ENCODE data around the gene SFTPA1.
"Not testable (repeated sequence)": the region's sequence is repeated elsewhere in the genome, so short reads cannot be mapped to it uniquely, and the experiment has no call there.

SFTPA1 gene

DNA sequence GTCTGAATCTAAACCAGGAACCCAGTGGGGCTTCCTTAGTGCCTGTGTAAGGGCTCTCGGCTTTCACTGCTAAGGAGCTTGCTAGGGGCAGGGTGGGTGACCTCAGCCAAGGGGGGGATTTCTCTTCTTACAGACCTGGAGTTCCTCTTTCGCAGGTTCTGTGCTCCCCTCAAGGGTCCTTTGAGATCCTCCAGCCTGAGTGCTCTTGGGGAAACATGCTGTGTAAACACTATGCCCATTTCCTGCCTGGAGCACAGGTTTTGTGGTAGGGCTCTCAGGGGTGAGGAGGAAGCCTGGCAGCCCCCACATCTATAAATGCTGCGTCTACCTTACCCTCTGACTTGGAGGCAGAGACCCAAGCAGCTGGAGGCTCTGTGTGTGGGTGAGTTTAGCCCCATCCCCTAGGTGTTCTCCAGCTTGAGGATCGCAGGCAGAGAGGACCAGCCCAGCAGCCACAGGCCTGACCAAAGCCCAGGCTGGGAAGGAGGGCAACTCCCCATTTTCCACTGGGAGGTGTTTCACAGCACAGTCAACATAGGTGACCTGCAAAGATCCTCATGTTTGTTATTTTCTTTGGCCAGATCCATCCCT is at the start of gene SFTPA1:
Gene SFTPA1 (plus strand): TSS at position 339 of the 591 bp plus-strand sequence. CDS start 887 bp downstream, outside the sequence.
- no peak for DNase-seq

DNA sequence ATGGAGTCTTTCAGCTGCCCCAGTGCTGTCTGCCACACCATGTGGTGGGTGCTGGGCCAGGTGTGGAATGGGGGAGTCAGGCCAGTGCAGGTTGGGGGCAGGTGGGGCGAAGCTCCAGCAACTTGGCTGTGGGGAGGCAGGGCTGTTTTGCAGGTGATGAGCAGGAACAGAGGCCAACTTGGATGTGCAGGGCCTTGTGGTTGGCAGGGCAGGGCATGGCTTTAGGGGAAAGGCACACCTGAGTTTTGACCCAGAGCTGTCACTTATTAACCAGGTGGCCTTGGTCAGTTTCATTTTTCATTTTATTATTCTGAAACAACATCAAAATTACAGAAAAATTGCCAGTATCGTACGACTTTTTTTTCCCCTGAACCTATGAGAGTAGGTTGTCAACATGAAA is 49.5 kb upstream of the SFTPA1 start:
- no peak for DNase-seq

DNA sequence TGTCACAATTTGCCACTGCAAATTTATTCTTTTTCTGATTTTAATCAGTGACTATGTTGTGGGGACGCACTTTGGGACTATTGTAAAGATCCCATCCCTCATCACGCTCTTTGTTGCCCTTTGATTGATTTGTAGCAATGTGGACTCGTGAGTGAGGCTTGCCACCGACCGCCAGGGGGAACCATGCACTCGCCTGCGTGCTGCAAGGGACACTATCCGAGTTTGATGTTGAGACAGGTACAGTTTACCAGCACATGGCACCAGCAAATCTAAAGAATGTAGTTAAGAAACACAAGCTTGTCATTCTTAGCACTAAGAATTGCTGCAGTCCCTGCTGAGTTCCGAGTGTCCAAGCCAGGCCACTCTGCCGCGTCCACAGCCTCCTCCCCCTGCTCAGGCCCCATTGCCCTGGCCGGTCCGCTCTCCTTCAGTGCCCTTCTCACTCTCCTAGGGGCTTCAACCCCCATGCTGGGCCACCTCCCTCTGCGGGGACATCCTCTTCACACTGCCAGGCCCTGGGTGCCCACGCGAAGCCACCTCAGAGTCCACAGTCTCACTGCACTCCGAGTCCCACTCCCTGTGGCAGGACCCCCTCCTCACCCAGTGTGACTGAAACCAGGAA is 48.5 kb upstream of the SFTPA1 start:
- DNase-seq: peak; percentile 63

DNA sequence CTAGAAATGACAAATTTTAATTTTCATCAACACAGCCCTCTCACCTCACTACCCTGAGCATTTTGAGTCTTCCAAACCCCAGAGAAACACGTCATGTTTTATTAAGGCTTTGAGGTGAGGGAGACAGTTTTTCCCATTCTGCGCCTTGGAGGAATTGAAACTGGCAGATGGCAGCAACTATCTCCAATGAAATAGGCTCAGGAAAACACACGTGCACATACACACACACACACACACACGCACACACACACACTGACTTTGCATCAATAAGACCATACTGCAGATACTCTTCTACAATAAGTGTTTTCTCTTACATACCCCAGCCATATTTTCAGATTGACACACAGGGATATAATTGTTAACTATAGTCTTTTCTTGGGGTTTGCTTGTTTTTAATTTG is 47.3 kb upstream of the SFTPA1 start:
- no peak for DNase-seq

DNA sequence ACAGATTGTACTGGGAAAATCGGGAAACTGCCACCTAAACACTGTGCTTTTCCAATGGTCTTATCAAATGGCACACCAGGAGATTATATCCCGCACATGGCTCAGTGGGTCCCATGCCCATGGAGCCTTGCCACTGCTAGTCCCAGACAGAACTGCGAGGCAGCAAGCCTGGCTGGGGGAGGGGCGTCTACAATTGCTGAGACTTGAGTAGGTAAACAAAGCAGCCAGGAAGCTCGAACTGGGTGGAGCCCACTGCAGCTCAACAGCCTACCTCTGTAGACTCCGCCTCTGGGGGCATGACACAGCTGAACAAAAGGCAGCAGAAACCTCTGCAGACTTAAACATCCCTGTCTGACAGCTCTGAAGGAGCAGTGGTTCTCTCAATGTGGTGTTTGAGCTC is 40.1 kb upstream of the SFTPA1 start:
- DNase-seq: not testable (repeated sequence)

DNA sequence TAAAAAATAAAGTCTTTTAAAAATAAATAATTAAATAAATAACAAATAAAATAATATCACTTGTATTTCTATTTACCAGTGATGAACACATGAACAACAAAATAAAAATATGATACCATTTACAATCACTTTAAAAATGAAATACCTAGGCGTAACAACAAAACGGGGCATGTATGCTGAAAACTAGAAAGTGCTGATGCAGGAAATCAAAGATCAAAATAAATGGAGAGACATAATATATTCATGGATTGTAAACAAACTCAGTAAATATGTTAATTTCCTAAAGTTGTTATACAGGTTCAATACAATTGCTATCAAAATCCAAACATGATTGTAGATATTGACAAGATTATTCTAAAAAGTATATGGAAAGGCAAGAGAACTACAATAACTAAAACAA is 31.4 kb upstream of the SFTPA1 start:
- no peak for DNase-seq

DNA sequence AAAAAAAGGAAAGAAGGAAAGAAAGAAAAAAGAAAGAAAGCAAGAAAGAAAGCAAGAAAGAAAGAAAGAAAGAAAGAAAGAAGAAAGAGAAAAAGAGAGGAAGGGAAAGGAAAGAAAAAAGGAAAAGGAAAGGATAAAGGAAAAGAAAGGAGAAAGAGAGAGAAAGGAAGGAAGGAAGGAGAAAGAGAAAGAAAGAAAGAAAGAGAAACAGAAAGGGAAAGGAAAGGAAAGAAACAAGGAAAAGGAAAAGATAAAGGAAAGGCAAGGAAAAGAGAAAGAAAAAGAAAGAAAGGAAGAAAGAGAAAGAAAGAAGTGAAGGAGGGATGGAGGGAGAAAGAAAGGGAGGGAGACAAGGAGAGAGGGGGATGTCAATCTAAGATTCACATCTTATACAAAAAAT is 29.7 kb upstream of the SFTPA1 start:
- no peak for DNase-seq

DNA sequence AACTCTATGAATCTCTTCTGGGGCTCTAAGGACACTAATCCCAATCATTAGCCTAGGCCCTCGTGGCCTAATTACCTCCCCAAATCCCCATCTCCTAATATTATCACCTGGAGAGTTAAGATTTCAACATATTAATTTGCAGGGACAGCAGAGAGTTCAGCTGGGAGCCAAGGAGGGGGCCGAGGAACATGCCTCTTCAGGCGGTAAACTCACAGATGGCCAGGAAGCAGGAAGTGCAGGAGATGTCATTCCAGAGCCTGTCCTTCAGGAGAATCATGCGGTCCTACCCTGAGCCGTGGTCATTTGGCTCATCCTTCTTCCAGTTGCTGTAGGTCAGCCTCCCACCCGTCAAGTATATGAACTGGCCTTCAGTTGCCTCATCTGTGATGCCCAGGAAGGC is 28.6 kb upstream of the SFTPA1 start:
- DNase-seq: no peak

DNA sequence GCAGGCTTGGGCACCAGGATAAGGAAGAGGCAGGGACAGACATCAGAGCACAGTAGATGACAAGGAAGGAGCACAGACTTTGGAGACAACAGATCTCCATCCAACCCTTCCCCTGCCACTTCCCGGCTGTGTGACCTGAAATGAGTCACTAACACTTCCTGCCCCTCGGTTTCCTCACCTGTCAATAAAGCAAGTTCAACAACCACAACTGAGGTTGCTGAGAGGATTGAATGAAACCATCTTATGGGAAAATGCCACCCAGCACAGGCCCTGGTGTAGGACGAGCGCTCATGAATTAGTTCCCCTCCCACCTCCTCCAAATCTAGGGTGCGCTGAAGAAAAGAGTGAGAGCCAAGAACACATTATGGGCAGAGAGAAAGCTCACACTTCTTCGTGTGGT is 27.8 kb upstream of the SFTPA1 start:
- not testable (repeated sequence) for DNase-seq

DNA sequence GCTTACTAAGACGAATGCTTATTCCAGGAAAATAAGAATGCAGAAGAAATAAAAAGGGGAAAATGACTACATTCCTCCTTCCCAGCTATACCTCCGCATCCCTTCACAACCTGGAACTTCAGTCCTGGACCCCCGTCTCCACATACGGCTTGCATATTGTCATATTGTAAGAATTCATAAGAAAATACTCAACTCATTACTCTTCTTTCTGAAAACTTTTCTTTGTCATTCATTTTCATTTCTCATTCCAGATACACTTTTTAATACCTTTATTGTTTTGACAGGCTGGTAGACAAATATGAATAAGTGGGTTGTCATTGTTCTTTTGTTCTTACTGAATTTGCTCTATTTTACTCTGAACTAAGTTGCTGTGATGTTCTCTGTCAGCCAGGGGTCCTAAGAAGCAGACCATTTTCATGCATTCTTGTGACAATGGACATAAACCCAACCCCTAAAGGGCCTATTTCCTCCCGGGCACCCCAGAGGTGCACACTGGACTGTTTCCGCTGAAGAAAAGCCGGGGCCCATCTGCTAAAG is 27.2 kb upstream of the SFTPA1 start:
- no peak for DNase-seq

DNA sequence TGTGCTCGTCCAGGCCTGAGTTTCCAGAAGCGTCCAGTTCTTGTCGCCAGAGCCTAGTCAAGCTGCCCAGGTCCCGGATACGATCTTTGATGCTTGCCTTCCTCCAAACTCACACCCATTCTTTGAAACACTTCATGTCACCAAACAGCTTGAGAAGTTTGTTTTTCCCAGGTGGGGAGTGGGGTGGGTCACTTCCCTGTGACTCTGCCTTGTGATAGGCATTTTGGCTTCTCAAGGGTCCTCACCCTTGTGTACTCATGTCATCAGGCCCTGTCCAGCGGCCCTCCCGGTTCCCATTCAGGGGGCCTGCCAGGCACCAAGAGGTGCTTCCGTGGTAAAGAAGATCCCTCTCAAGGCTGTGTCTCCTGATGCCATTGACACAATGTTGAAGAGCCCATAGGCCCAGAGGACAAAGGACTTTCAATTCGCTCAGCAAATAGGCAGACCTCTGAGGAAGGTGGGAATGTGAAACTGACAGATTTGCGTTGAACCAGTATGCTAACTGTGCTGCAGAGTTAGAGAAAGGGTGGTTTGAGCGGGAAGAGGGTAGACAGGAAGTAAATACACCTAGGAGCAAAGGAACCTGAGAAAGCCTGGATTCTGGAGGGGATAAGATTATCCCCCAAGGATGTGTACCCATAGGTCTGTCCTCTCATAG is 24.7 kb upstream of the SFTPA1 start:
- no peak for DNase-seq

DNA sequence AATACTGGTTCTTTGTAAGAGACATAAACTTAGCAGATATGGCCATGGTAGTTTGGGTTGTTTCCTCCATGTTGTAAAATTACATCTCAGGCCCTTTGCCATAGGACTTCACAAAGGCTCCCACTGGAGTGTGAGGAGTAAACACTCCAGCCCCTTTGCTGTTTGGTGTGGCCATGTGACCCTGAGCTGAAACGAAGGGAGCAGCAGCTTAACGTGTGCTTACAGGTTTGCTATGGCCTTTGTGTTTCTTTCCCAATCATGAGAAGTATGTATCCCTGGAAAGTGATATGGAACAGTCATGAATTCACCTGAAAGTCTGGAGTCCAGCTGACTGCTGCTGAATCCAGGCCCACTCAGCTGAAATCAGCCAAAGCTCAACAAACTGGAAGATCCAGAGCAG is 23.8 kb upstream of the SFTPA1 start:
- DNase-seq: no peak

DNA sequence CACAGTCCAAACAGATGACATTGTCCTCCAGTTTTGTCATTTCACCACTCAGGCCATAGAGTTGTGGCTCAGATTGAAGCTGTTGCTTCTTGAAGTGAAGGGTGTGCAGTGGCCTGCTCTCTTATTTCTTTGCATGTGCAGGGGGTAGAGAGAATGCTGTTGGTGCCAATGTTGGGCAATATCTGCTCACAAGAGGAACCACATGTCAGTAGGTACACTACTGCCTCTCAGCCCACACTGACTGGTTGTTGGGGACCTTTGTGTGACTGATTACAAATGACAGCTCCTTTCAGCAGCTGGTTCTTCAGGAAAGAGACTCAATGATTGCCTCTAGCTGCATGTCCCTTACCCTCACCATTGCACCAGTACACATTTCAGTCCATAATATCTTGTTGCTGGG is 21.9 kb upstream of the SFTPA1 start:
- DNase-seq: no peak

DNA sequence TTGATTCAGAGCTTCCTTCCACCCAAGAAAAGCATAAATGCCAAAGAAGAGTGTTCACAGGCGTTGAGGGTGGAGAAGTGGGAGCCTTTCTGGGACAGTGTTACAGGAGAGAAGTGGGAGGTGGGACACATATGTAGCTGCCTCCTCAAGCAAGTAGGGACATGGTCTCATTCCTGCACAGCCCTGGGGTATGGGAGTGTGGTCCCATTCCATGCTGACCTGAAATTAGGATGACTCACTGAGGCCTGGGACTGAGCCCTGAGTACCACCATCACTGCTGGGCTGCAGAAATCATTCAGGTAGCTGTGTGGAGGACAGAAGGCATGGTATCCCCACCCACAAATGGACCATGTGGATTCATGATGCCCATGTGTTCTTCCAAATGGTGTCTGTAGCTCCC is 17.4 kb upstream of the SFTPA1 start:
- DNase-seq: no peak

DNA sequence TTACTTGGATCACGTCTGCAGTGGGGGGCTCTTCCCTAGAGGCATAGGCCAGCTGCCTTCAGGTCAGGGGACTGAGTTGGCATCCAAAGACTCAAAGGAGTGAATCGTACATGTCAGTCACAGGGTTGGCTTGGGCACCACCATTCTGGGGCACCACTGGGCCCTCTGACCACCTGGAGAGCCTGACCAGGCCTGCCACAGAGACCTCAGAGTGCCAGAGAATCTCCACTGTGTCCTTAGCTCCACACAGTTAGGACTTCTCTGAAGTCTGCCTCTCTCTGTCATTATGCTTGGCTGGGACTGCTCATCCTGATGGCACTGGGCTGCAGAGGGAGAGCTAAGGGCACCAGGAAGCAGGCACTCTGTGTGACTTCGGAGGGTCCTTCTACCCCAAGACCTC is 16.2 kb upstream of the SFTPA1 start:
- DNase-seq: not testable (repeated sequence)

DNA sequence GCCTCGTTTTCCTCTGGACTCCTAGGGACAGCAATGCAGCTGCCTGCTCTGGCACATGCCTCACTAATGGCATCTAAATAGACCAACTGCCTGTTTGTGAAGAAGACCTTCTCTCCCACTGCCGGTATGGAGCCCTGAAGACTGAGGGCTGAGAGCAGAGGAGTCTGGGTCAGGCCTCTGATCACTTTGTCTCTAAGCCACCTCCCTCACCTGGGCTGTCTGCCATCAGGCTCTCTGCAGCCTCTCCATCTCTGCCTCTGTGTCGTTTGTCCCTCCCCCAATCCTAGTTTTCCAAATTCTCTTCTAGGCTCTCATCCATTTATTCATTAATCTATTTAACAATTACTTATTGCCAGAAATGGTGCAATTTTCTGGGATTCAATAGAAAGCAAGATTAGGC is 15.2 kb upstream of the SFTPA1 start:
- no peak for DNase-seq

DNA sequence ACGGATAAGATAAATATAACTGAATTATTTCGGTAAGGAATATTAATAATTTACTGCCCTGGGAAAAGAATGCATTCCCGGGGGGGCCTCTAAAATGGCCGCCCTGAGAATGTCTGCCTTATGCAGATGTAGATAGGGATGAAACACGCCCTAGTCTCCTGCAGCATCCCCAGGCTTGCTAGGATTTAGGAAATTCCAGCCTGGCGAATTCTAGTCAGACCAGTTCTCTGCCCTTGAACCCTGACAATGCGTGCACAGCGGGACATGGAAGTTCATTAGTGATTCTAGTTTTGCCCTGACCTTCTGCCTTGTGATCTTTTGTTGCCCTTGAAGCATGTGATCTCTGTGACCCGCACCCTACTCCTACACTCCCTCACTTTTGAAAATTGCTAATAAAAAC is 11.1 kb upstream of the SFTPA1 start:
- not testable (repeated sequence) for DNase-seq

DNA sequence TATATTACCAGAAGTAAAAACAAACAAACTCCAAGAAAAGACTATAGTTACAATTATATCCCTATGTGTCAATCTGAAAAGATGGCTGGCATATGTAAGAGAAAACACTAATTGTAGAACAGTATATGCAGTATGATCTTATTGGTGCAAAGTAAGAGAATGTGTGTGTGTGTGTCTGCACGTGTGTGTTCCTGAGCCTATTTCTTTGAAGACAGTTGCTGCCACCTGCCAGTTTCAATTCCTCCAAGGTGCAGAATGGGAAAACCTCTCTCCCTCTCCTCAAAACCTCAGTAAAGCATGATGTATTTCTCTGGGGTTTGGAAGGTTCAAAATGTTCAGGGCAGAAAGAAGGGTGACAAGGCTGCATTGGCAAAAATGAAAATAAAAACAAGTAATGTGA is 8.8 kb upstream of the SFTPA1 start:
- DNase-seq: no peak

DNA sequence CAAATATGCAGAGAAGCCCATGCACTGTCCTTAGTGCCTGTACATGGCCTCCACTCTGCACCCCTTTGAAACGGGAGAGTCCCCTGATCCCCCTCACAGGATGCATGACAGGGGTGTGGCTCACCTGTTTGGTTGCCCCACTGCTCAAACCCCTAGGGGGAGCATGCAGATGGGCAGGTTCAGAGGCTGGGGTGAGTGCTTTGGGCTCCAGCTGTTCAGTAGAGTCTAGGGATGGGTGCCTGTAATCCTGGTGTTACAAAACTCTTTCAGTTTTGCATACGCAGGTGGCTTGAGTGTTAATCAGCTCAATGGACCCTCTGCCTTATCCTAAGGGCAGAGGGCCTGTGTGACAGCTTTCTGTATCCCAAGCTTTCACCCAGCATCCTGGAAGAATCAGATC is 7.8 kb upstream of the SFTPA1 start:
- no peak for DNase-seq

DNA sequence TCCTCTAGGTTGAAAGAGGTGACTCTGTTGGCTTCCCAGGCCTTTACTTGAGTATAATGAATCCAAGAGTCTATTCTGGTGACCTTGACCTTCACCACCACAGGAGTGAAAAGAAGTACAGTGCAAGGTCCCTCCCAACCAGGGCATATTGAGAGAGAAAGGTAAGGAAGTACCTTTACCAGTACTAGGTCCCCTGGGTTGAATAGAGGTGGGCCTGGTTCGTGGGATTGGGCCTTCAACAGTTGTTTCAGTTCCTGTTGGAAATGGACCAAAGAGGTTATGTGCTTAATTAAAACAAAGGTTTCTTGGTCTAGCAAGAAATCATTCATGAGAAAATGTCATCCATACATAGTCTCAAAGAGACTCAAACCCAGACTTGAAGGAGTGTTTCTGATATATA is 6.4 kb upstream of the SFTPA1 start:
- DNase-seq: no peak

DNA sequence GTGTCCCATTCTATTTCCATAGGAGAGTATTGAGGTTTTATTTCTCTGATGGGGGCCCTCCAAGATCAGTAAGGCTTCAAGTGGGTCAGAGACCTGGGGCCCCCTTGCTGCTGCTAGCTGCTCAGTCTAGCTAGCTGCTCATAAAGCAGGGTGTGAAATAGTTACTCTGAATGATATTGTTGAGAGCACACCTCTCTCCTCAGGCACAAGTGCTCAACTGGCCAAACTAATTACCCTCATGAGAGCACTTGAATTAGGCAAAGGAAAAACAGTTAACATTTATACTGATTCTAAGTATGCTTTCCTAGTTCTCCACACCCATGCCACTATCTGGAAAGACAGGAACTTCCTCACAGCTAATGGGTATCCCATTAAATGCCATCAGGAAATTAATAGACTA is 5.4 kb upstream of the SFTPA1 start:
- no peak for DNase-seq

DNA sequence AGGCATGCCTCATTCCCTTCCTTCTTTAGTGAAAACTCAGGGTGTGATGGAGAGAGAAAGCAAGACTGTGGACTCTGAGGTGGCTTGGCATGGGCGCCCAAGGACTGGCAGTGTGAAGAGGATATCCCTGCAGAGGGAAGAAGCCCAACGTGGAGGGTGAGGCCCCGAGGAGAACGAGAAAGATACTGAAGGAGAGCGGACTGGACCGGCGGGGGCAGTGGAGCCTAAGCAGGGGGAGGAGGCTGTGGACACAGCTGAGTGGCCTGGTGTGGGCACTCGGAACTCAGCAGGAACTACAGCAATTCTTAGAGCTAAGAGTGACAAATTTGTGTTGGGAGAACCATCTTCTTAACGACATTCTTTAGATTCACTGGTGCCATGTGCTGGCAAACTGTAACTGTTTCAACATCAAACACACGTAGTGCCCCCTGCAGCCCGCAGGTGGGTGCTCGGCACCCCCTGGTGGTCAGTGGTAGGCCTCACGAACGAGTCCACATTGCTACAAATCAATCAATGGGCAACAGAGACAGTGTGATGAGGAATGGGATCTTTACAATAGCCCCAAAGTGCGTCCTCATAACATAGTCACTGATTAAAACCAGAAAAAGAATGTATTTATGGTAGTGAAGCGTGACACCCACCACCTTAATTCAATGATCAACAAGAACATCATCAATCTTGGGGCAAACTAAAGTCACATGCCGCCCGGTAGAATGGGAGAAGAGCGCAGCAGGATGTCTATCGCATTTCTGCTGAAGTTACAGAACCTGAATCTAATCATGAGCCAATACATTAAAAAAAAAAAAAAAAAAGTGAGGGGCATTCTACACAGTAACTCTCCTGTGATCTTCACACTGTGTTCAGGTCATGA is 2.0 kb upstream of the SFTPA1 start:
- DNase-seq: no peak
